ENCODE measurements around the gene PCBP3. TPM values are rescaled to one million over a fixed set of nuclear protein-coding genes. Genes with fewer than 3 reads are reported as not detected.

Gene PCBP3
- total RNA-seq, 1 donor, result 1.1 TPM

GRCh38 chr21:45761704-45762103, 118.2 kb downstream of the PCBP3 start:
- TF ChIP-seq, protein P1, sequence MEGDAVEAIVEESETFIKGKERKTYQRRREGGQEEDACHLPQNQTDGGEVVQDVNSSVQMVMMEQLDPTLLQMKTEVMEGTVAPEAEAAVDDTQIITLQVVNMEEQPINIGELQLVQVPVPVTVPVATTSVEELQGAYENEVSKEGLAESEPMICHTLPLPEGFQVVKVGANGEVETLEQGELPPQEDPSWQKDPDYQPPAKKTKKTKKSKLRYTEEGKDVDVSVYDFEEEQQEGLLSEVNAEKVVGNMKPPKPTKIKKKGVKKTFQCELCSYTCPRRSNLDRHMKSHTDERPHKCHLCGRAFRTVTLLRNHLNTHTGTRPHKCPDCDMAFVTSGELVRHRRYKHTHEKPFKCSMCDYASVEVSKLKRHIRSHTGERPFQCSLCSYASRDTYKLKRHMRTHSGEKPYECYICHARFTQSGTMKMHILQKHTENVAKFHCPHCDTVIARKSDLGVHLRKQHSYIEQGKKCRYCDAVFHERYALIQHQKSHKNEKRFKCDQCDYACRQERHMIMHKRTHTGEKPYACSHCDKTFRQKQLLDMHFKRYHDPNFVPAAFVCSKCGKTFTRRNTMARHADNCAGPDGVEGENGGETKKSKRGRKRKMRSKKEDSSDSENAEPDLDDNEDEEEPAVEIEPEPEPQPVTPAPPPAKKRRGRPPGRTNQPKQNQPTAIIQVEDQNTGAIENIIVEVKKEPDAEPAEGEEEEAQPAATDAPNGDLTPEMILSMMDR (IDR thresholded peaks at IDR 0.05; ENCODE audit: extremely low read depth, low read depth, low read length), result no peak
- no peak overlapping the region for H3K4me3 ChIP-seq (ENCODE audit: insufficient read depth, low read length)
- H3K27ac ChIP-seq (ENCODE audit: low read depth, low read length), result no peak overlapping the region
- H3K4me2 ChIP-seq (ENCODE audit: insufficient read depth, low read length), result no peak overlapping the region
- peak; percentile 58 for DNase-seq (ENCODE audit: insufficient read length, low spot score, missing footprints)
- no peaks in the 10 kb centered on the region for H4K20me1 ChIP-seq (ENCODE audit: insufficient read depth, low read length)
- no peaks in the 10 kb centered on the region for H3K9me3 ChIP-seq (ENCODE audit: low read depth, low read length)
- H3K36me3 ChIP-seq (ENCODE audit: insufficient read depth, low read length), result no peaks in the 10 kb centered on the region
- no peak overlapping the region for H2AFZ ChIP-seq (ENCODE audit: low read length)
- H3K27me3 ChIP-seq (ENCODE audit: insufficient read depth, low read length), result no peaks in the 10 kb centered on the region
- no peaks in the 10 kb centered on the region for H3K4me1 ChIP-seq (ENCODE audit: insufficient read depth, low read length)
- no peaks in the 10 kb centered on the region for H3K79me2 ChIP-seq (ENCODE audit: insufficient read depth, low read length)

- H3K36me3 ChIP-seq (ENCODE audit: insufficient read depth, low read length), result no peaks in the 10 kb centered on the region
- no peak overlapping the region for H3K4me3 ChIP-seq (ENCODE audit: insufficient read depth, low read length)
- peaks cover 6% of the 10 kb centered on the region for H3K4me1 ChIP-seq (ENCODE audit: insufficient read depth, low read length)
- TF ChIP-seq, protein P1 (IDR thresholded peaks at IDR 0.05; ENCODE audit: extremely low read depth, low read depth, low read length), result no peak
- H3K79me2 ChIP-seq (ENCODE audit: insufficient read depth, low read length), result no peaks in the 10 kb centered on the region
- no peaks in the 10 kb centered on the region for H3K9me3 ChIP-seq (ENCODE audit: low read depth, low read length)
- no peaks in the 10 kb centered on the region for H3K27me3 ChIP-seq (ENCODE audit: insufficient read depth, low read length)
- no peak overlapping the region for H3K27ac ChIP-seq (ENCODE audit: low read depth, low read length)
- H4K20me1 ChIP-seq (ENCODE audit: insufficient read depth, low read length), result no peaks in the 10 kb centered on the region
- DNase-seq (ENCODE audit: insufficient read length, low spot score, missing footprints), result peak; percentile 45
- H2AFZ ChIP-seq (ENCODE audit: low read length), result no peak overlapping the region
- H3K4me2 ChIP-seq (ENCODE audit: insufficient read depth, low read length), result no peak overlapping the region
These were observed 119.5 kb downstream of the PCBP3 start for GRCh38 chr21:45763074-45763473.

GRCh38 chr21:45763506-45763905, 120.0 kb downstream of the PCBP3 start:
- H3K27me3 ChIP-seq (ENCODE audit: insufficient read depth, low read length), result no peaks in the 10 kb centered on the region
- H3K9me3 ChIP-seq (ENCODE audit: low read depth, low read length), result no peaks in the 10 kb centered on the region
- H4K20me1 ChIP-seq (ENCODE audit: insufficient read depth, low read length), result no peaks in the 10 kb centered on the region
- peak; percentile 47 for DNase-seq (ENCODE audit: insufficient read length, low spot score, missing footprints)
- no peaks in the 10 kb centered on the region for H3K36me3 ChIP-seq (ENCODE audit: insufficient read depth, low read length)
- H3K4me1 ChIP-seq (ENCODE audit: insufficient read depth, low read length), result peaks cover 9% of the 10 kb centered on the region
- H3K27ac ChIP-seq (ENCODE audit: low read depth, low read length), result no peak overlapping the region
- H2AFZ ChIP-seq (ENCODE audit: low read length), result no peak overlapping the region
- no peaks in the 10 kb centered on the region for H3K79me2 ChIP-seq (ENCODE audit: insufficient read depth, low read length)
- no peak overlapping the region for H3K4me2 ChIP-seq (ENCODE audit: insufficient read depth, low read length)
- TF ChIP-seq, protein P1 (IDR thresholded peaks at IDR 0.05; ENCODE audit: extremely low read depth, low read depth, low read length), result no peak
- H3K4me3 ChIP-seq (ENCODE audit: insufficient read depth, low read length), result no peak overlapping the region

GRCh38 chr21:45764792-45765191, 121.3 kb downstream of the PCBP3 start:
- Histone ChIP-seq H3K79me2 (ENCODE audit: insufficient read depth, low read length) (no peaks in the 10 kb centered on the region), H3K9me3 (ENCODE audit: low read depth, low read length) (no peaks in the 10 kb centered on the region), H3K36me3 (ENCODE audit: insufficient read depth, low read length) (no peaks in the 10 kb centered on the region), H3K4me3 (ENCODE audit: insufficient read depth, low read length) (no peak overlapping the region), H4K20me1 (ENCODE audit: insufficient read depth, low read length) (no peaks in the 10 kb centered on the region), H3K4me2 (ENCODE audit: insufficient read depth, low read length) (no peak overlapping the region), H3K4me1 (ENCODE audit: insufficient read depth, low read length) (peaks cover 9% of the 10 kb centered on the region), H3K27ac (ENCODE audit: low read depth, low read length) (no peak overlapping the region), H2AFZ (ENCODE audit: low read length) (no peak overlapping the region), H3K27me3 (ENCODE audit: insufficient read depth, low read length) (no peaks in the 10 kb centered on the region)
- TF ChIP-seq, protein P1 (IDR thresholded peaks at IDR 0.05; ENCODE audit: extremely low read depth, low read depth, low read length), result no peak
- no peak for DNase-seq (ENCODE audit: insufficient read length, low spot score, missing footprints)
